ENCODE measurements around the gene SPATA31C1. TPM values are rescaled to one million over a fixed set of nuclear protein-coding genes. Genes with fewer than 3 reads are reported as not detected.

SPATA31C1 gene
- total and polyA plus RNA-seq, 2 donors (not counting 3 experiments of a cell fraction or from before 2014, with no cell fraction given): not detected

DNA sequence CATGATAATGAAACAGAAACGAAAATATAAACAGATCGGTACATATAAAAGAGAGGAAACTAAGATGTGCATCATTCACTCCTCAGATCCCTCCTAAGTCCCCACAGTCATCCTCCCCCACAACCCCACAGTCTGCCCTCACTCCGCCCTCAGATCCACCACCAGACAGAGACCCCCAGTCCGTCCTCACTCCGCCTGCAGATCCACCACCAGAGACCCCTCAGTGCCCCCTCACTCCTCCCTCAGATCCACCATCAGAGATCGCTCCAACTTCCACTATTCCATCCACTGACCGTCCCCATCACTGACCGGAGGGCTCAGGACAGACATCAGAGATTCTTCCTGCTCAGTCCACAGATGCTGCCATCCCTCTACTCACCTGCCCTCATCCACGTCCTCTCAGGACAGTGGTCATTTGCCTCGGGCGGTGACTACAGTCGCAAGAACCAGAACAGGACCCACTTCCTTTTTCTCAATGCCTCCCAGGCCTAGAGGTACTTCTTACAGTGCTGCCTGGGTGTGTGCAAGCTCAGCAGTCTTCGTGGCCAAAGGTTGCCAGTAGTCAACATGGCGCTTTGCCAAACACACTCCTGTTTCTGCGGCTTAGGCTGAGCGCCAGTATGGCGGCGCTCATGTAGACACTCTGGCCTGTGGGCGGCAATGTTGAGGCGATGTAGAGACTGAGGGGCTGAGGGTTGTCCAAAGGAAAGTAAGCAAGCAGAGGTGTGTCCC lies 8.3 kb upstream of the SPATA31C1 start:
- dilution Hi-C loops (cut with MboI; ENCODE audit: extremely low pct_ligation_motif_present, low sequenced_read_pairs) (no loop called here), intact Hi-C loops (cut with micrococcal nuclease) (no loop called here)
- H3K4me3 ChIP-seq (replicated peaks in 1 of 3; ENCODE audit: insufficient read depth in 1 of 3, low read depth in 1 of 3, low read length in 3 of 3): no peak overlapping the region
- DNase-seq (ENCODE audit: low read depth, low spot score) (no peak), FAIRE-seq (no peak)
- no peak overlapping the region for H2AFZ ChIP-seq (ENCODE audit: low read depth, low read length)
- no peak overlapping the region for H3K27ac ChIP-seq (ENCODE audit: insufficient read depth, low read depth, low read length)
- H3K9me3 ChIP-seq (replicated peaks; ENCODE audit: control insufficient read depth, insufficient read depth, low read length): no peaks in the 10 kb centered on the region
- no TSS peak for BruUV-seq (replicated peaks)
- ChIA-PET CTCF (no interaction called here), POLR2A (no interaction called here)
- no peaks in the 10 kb centered on the region for H3K27me3 ChIP-seq (ENCODE audit: control insufficient read depth in 2 of 2, insufficient read depth in 2 of 2, low read length in 2 of 2)
- H3K9ac ChIP-seq (replicated peaks; ENCODE audit: extremely low read depth, insufficient read depth, low read length): no peak overlapping the region
- H4K20me1 ChIP-seq (replicated peaks; ENCODE audit: control insufficient read depth, extremely low read depth, insufficient read depth, low read length): no peaks in the 10 kb centered on the region
- no peaks in the 10 kb centered on the region for H3K36me3 ChIP-seq (ENCODE audit: control insufficient read depth in 2 of 2, extremely low read depth in 1 of 2, insufficient read depth in 2 of 2, low read length in 2 of 2)
- H3K79me2 ChIP-seq (ENCODE audit: control insufficient read depth, insufficient read depth, low read length): no peaks in the 10 kb centered on the region
- no peak for TF ChIP-seq GATA2 (IDR thresholded peaks at IDR 0.05; ENCODE audit: insufficient read depth, insufficient read length, low read depth, low read length)
- TF ChIP-seq, protein P1, sequence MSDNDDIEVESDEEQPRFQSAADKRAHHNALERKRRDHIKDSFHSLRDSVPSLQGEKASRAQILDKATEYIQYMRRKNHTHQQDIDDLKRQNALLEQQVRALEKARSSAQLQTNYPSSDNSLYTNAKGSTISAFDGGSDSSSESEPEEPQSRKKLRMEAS (IDR thresholded peaks at IDR 0.05; ENCODE audit: insufficient read depth, insufficient read length): no peak
- no peak for TF ChIP-seq POLR2A (IDR thresholded peaks at IDR 0.05; ENCODE audit: low read depth, low read length)
- TF ChIP-seq, protein P2, sequence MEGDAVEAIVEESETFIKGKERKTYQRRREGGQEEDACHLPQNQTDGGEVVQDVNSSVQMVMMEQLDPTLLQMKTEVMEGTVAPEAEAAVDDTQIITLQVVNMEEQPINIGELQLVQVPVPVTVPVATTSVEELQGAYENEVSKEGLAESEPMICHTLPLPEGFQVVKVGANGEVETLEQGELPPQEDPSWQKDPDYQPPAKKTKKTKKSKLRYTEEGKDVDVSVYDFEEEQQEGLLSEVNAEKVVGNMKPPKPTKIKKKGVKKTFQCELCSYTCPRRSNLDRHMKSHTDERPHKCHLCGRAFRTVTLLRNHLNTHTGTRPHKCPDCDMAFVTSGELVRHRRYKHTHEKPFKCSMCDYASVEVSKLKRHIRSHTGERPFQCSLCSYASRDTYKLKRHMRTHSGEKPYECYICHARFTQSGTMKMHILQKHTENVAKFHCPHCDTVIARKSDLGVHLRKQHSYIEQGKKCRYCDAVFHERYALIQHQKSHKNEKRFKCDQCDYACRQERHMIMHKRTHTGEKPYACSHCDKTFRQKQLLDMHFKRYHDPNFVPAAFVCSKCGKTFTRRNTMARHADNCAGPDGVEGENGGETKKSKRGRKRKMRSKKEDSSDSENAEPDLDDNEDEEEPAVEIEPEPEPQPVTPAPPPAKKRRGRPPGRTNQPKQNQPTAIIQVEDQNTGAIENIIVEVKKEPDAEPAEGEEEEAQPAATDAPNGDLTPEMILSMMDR (IDR thresholded peaks at IDR 0.05; ENCODE audit: extremely low read depth in 1 of 2, insufficient read depth in 1 of 2, low read depth in 1 of 2, low read length in 2 of 2): no peak
- TF ChIP-seq EZH2 (IDR thresholded peaks at IDR 0.05; ENCODE audit: borderline replicate concordance, low read depth, low read length, severe bottlenecking): no peak
- H3K4me2 ChIP-seq (ENCODE audit: insufficient read depth, low read length): no peak overlapping the region
- no peaks in the 10 kb centered on the region for H3K4me1 ChIP-seq (ENCODE audit: control insufficient read depth, extremely low read depth, insufficient read depth, low read length)
- H3K9me1 ChIP-seq (replicated peaks; ENCODE audit: control insufficient read depth, extremely low read depth, insufficient read depth, low read length): no peaks in the 10 kb centered on the region
